Measurements from ENCODE around the gene SFTPA2. TPM values are rescaled to one million over a fixed set of nuclear protein-coding genes. Genes with fewer than 3 reads are reported as not detected.
"Not testable (repeated sequence)": the region's sequence is repeated elsewhere in the genome, so short reads cannot be mapped to it uniquely, and the experiment has no call there.

Gene SFTPA2
- total RNA-seq, result not detected

DNA sequence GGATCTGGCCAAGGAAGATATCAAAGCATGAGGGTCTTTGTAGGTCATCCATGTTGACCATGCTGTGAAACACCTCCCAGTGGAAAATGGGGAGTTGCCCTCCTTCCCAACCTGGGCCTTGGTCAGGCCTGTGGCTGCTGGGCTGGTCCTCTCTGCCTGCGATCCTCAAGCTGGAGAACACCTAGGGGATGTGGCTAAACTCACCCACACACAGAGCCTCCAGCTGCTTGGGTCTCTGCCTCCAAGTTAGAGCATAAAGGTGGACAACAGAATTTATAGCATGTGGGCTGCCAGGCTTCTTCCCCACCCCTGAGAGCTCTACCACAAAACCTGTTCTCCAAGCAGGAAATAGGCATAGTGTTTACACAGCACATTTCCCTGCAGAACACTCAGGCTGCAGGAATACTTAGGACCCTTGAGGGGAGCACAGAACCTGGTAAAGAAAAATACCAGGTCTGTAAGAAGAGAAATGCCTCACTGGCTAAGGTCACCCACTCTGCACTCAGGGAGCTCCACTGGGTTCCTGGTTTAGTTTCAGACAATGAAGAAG, at the start of gene SFTPA2:
SFTPA2 (minus strand) TSS at position 248 of the 550 bp plus-strand sequence. CDS start 924 bp downstream, outside the sequence.
- DNase-seq, result no peak

DNA sequence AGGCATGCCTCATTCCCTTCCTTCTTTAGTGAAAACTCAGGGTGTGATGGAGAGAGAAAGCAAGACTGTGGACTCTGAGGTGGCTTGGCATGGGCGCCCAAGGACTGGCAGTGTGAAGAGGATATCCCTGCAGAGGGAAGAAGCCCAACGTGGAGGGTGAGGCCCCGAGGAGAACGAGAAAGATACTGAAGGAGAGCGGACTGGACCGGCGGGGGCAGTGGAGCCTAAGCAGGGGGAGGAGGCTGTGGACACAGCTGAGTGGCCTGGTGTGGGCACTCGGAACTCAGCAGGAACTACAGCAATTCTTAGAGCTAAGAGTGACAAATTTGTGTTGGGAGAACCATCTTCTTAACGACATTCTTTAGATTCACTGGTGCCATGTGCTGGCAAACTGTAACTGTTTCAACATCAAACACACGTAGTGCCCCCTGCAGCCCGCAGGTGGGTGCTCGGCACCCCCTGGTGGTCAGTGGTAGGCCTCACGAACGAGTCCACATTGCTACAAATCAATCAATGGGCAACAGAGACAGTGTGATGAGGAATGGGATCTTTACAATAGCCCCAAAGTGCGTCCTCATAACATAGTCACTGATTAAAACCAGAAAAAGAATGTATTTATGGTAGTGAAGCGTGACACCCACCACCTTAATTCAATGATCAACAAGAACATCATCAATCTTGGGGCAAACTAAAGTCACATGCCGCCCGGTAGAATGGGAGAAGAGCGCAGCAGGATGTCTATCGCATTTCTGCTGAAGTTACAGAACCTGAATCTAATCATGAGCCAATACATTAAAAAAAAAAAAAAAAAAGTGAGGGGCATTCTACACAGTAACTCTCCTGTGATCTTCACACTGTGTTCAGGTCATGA, 48.5 kb upstream of the SFTPA2 start:
- no peak for DNase-seq

- DNase-seq, result no peak
Measured at GRCh38 chr10:79605308-79605707, 45.1 kb upstream of the SFTPA2 start.

GRCh38 chr10:79604294-79604693, 44.1 kb upstream of the SFTPA2 start:
- DNase-seq, result no peak

GRCh38 chr10:79602953-79603352, 42.7 kb upstream of the SFTPA2 start:
- no peak for DNase-seq

- DNase-seq, result no peak
Measured at GRCh38 chr10:79601939-79602338, 41.7 kb upstream of the SFTPA2 start.

- DNase-seq, result not testable (repeated sequence)
Measured at GRCh38 chr10:79599644-79600043, 39.4 kb upstream of the SFTPA2 start.

GRCh38 chr10:79595510-79595909, 35.3 kb upstream of the SFTPA2 start:
- DNase-seq, result no peak

GRCh38 chr10:79594565-79594964, 34.4 kb upstream of the SFTPA2 start:
- DNase-seq, result not testable (repeated sequence)

DNA sequence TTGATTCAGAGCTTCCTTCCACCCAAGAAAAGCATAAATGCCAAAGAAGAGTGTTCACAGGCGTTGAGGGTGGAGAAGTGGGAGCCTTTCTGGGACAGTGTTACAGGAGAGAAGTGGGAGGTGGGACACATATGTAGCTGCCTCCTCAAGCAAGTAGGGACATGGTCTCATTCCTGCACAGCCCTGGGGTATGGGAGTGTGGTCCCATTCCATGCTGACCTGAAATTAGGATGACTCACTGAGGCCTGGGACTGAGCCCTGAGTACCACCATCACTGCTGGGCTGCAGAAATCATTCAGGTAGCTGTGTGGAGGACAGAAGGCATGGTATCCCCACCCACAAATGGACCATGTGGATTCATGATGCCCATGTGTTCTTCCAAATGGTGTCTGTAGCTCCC, 33.2 kb upstream of the SFTPA2 start:
- DNase-seq, result no peak

GRCh38 chr10:79588800-79589199, 28.6 kb upstream of the SFTPA2 start:
- no peak for DNase-seq

DNA sequence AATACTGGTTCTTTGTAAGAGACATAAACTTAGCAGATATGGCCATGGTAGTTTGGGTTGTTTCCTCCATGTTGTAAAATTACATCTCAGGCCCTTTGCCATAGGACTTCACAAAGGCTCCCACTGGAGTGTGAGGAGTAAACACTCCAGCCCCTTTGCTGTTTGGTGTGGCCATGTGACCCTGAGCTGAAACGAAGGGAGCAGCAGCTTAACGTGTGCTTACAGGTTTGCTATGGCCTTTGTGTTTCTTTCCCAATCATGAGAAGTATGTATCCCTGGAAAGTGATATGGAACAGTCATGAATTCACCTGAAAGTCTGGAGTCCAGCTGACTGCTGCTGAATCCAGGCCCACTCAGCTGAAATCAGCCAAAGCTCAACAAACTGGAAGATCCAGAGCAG, 26.7 kb upstream of the SFTPA2 start:
- no peak for DNase-seq

- DNase-seq, result no peak
Measured at GRCh38 chr10:79585870-79586527, 25.8 kb upstream of the SFTPA2 start.

GRCh38 chr10:79583488-79584024, 23.3 kb upstream of the SFTPA2 start:
- no peak for DNase-seq

DNA sequence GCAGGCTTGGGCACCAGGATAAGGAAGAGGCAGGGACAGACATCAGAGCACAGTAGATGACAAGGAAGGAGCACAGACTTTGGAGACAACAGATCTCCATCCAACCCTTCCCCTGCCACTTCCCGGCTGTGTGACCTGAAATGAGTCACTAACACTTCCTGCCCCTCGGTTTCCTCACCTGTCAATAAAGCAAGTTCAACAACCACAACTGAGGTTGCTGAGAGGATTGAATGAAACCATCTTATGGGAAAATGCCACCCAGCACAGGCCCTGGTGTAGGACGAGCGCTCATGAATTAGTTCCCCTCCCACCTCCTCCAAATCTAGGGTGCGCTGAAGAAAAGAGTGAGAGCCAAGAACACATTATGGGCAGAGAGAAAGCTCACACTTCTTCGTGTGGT, 22.7 kb upstream of the SFTPA2 start:
- not testable (repeated sequence) for DNase-seq

- no peak for DNase-seq
Measured at GRCh38 chr10:79582096-79582495, 21.9 kb upstream of the SFTPA2 start.

DNA sequence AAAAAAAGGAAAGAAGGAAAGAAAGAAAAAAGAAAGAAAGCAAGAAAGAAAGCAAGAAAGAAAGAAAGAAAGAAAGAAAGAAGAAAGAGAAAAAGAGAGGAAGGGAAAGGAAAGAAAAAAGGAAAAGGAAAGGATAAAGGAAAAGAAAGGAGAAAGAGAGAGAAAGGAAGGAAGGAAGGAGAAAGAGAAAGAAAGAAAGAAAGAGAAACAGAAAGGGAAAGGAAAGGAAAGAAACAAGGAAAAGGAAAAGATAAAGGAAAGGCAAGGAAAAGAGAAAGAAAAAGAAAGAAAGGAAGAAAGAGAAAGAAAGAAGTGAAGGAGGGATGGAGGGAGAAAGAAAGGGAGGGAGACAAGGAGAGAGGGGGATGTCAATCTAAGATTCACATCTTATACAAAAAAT, 20.8 kb upstream of the SFTPA2 start:
- no peak for DNase-seq

GRCh38 chr10:79579361-79579760, 19.2 kb upstream of the SFTPA2 start:
- DNase-seq, result no peak

DNA sequence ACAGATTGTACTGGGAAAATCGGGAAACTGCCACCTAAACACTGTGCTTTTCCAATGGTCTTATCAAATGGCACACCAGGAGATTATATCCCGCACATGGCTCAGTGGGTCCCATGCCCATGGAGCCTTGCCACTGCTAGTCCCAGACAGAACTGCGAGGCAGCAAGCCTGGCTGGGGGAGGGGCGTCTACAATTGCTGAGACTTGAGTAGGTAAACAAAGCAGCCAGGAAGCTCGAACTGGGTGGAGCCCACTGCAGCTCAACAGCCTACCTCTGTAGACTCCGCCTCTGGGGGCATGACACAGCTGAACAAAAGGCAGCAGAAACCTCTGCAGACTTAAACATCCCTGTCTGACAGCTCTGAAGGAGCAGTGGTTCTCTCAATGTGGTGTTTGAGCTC, 10.4 kb upstream of the SFTPA2 start:
- not testable (repeated sequence) for DNase-seq

GRCh38 chr10:79563426-79563825, 3.2 kb upstream of the SFTPA2 start:
- no peak for DNase-seq

- DNase-seq, result peak; percentile 29
Measured at GRCh38 chr10:79562135-79562756, 2.0 kb upstream of the SFTPA2 start.

- DNase-seq, result no peak
Measured at GRCh38 chr10:79561257-79561656, 1.1 kb upstream of the SFTPA2 start.

DNA sequence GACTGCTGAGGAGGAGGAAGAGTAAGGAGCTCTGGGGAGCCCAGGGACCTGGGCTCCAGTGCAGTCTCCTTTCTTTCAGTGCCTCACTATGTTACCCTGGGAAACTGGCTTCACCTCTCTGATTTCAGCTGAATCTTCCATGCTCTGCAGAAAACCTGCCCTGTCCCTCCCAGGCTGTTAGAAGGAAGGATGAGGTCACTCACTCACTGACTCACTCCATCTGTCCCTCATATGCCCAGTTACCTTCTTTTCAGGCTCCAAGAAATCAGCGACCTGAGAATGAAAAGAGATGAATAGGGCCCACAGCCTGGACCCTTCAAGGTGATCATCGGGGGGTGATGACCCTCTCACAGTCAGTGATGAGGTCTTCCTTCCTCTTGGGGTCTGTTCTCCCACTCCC, 481 bp downstream of the SFTPA2 start:
- no peak for DNase-seq

Data from effector CD4-positive, alpha-beta T cell (primary cell).